CD8-positive, alpha-beta memory T cell (primary cell): Measurements from ENCODE around the gene CHRM4. TPM values are rescaled to one million over a fixed set of nuclear protein-coding genes. Genes with fewer than 3 reads are reported as not detected.
A peak's percentile ranks its signal among the peaks of the same experiment; 100 is the strongest.

Source experiments
- CTCF ChIA-PET: fragments of 350-600 bp; sonication (Branson Sonifier 250); formaldehyde crosslinking; loops from one replicate; lab custom pipeline; 2021; ENCODE audit warnings: antibody characterized with exemption; lab: Charles Lee
- POLR2A ChIA-PET: fragments of 350-600 bp; sonication (Branson Sonifier 250); formaldehyde crosslinking; loops from one replicate; lab custom pipeline; 2021; ENCODE audit warnings: antibody characterized with exemption; lab: Charles Lee
- DNase-seq, 5 donors: peaks; one replicate each; pipeline versions ENCODE4 v3.0.0 to v3.0.0-alpha.2; 2020 to 2022; ENCODE audit warnings: mixed read lengths in 1 of 5
- H3K27ac ChIP-seq: one replicate; pipeline ENCODE4 v1.7.0; 2013; ENCODE audit warnings: low read depth, mild to moderate bottlenecking, low read length, moderate library complexity
- H3K27me3 ChIP-seq: 2 replicates; pipeline ENCODE4 v1.7.0; 2013; ENCODE audit warnings: low read length, mild to moderate bottlenecking; ENCODE audit not compliant: insufficient read depth, poor library complexity, severe bottlenecking
- H3K36me3 ChIP-seq: 2 replicates; pipeline ENCODE4 v1.7.0; 2013; ENCODE audit warnings: mild to moderate bottlenecking, low read length, moderate library complexity; ENCODE audit not compliant: insufficient read depth
- H3K4me1 ChIP-seq: 2 replicates; pipeline ENCODE4 v1.7.0; 2013; ENCODE audit warnings: mild to moderate bottlenecking, low read length, moderate library complexity; ENCODE audit not compliant: insufficient read depth
- H3K4me3 ChIP-seq: 2 replicates; pipeline ENCODE4 v1.7.0; 2013; ENCODE audit warnings: mild to moderate bottlenecking, low read length
- H3K9me3 ChIP-seq: 2 replicates; pipeline ENCODE4 v1.7.0; 2013; ENCODE audit warnings: mild to moderate bottlenecking, low read length
- H3K27ac Mint-ChIP-seq, 8 donors: one replicate each; pipeline ENCODE4 v1.8.0; 2020 to 2021; ENCODE audit warnings: mixed read lengths in 8 of 8, mild to moderate bottlenecking in 6 of 8, inconsistent platforms in 3 of 8, moderate library complexity in 3 of 8
- H3K27me3 Mint-ChIP-seq, 2 donors: one replicate each; pipeline ENCODE4 v1.8.0; 2020 to 2021; ENCODE audit warnings: mixed read lengths in 2 of 2, mild to moderate bottlenecking in 1 of 2, moderate library complexity in 1 of 2
- H3K36me3 Mint-ChIP-seq, 3 donors: one replicate each; pipeline ENCODE4 v1.8.0; 2020 to 2021; ENCODE audit warnings: mixed read lengths in 3 of 3, inconsistent platforms in 1 of 3, mild to moderate bottlenecking in 1 of 3
- H3K4me1 Mint-ChIP-seq, 3 donors: one replicate each; pipeline ENCODE4 v1.8.0; 2020 to 2021; ENCODE audit warnings: mixed read lengths in 3 of 3, inconsistent platforms in 1 of 3, mild to moderate bottlenecking in 1 of 3
- H3K4me3 Mint-ChIP-seq, 7 donors: one replicate each; pipeline ENCODE4 v1.8.0; 2020 to 2021; ENCODE audit warnings: mixed read lengths in 7 of 7, mild to moderate bottlenecking in 6 of 7, moderate library complexity in 4 of 7, inconsistent platforms in 2 of 7
- H3K9me3 Mint-ChIP-seq, 5 donors: one replicate each; pipeline ENCODE4 v1.8.0; 2020 to 2022; ENCODE audit warnings: mixed read lengths in 5 of 5, mild to moderate bottlenecking in 3 of 5, moderate library complexity in 2 of 5, inconsistent platforms in 1 of 5
- polyA plus RNA-seq: library from polyadenylated mRNA; unstranded; fragments of 300-500 nt; fragmentation: Illumina TruSeq; gene quantifications from one replicate; pipeline ENCODE4 v1.2.3, GENCODE V29; 2021
- total RNA-seq, 2 experiments: library from RNA; stranded (reverse); gene quantifications; one replicate each; pipeline ENCODE4 v1.2.3, GENCODE V29; 2021

Gene CHRM4
- total and polyA plus RNA-seq, 3 experiments from 2014 or later = 0.63 TPM; not detected in 2

DNA sequence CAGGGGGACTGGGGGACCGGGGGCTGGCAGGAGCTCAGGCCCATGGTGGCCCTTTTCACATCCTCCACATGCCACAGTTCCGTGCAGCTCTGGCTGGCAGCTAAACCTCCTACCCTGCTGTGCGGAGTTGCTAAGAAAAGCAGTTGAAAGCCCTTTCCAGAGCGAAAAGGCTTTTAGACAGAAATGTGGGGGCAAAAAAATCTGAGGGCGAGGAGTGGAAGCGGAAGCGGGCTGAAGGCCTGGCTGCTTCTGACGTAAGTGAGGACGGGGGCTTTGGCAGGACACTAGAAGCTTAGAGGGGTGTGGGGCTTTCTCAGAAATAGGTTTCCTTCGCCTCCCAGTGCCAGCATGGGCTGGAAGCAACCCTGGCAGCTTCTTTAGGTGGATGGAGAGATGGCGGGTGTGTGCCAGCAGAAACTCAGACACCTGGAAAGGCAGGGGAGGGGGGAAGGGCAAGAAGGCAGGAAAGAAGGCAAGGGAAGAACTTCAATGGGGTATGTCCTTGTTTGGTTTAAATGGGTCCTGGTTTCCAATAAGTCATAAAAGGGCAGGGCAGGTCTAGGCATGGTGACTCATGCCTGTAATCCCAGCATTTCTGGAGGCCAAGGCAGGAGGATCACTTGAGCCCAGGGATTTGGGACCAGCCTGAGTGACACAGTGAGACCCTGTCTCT, 55.5 kb downstream of the CHRM4 start:
- H3K4me3 ChIP-seq = no peak overlapping the region
- Mint-ChIP-seq H3K36me3 (no peaks in the 10 kb centered on the region), H3K9me3 (peaks cover 0 to 2% (median 0%) of the 10 kb centered on the region in 5 donors), H3K4me3 (peak overlapping the region in 2 of 7 donors; percentile 37), H3K27me3 (peaks cover 20 to 32% of the 10 kb centered on the region in 2 donors), H3K4me1 (peaks cover 17 to 25% (median 19%) of the 10 kb centered on the region in 3 donors), H3K27ac (peak overlapping the region in 1 of 8 donors; percentile 7)
- DNase-seq = no peak
- H3K4me1 ChIP-seq = peaks cover 57% of the 10 kb centered on the region
- H3K27ac ChIP-seq = no peak overlapping the region
- ChIA-PET POLR2A (interaction anchor here (0.6 kb wide), 1 partner anchor 93 kb away, joined by 4 read pairs; no protein-coding TSS in a partner anchor), CTCF (no interaction called here)
- no peaks in the 10 kb centered on the region for H3K9me3 ChIP-seq
- H3K36me3 ChIP-seq = no peaks in the 10 kb centered on the region
- no peaks in the 10 kb centered on the region for H3K27me3 ChIP-seq

DNA sequence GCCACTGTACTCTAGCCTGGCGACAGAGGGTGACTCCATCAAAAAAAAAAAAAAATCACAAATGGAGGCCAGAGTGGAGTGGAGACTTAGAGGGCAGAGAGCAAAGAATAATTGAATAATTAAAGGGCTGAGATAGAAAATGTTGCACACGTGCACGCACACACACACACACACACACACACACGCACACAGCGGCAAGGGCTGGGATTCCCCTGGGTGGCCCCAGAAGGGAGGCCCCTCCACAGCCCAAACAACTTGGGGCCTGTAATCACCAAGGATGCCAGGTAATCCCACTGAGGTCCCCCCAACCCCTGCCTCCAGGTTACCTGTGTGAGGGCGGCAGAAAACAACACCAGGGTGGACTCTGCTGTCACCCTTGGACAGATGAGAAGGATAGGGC, 56.3 kb downstream of the CHRM4 start:
- CTCF ChIA-PET = interaction anchor here (2.2 to 3.2 kb wide), 2 partner anchors 17 to 27 kb away, joined by 5 to 16 read pairs; no protein-coding TSS in a partner anchor
- POLR2A ChIA-PET = no interaction called here

GRCh38 chr11:46334211-46334610, 57.4 kb downstream of the CHRM4 start:
- Histone ChIP-seq H3K36me3 (no peaks in the 10 kb centered on the region), H3K9me3 (no peaks in the 10 kb centered on the region), H3K27ac (no peak overlapping the region), H3K4me3 (peak overlapping the region; percentile 64), H3K27me3 (no peaks in the 10 kb centered on the region), H3K4me1 (peaks cover 70% of the 10 kb centered on the region)
- no peak for DNase-seq
- peaks cover 0 to 2% (median 0%) of the 10 kb centered on the region in 5 donors for H3K9me3 Mint-ChIP-seq
- ChIA-PET CTCF (interaction anchor here (2.2 to 8.6 kb wide), 4 partner anchors 10 to 28 kb away, joined by 5 to 67 read pairs (median 10); partner anchors contain the start of gene DGKZ), POLR2A (no interaction called here)
- no peaks in the 10 kb centered on the region for H3K36me3 Mint-ChIP-seq
- peak overlapping the region in 5 of 7 donors; percentile 76 to 80 (median 77) for H3K4me3 Mint-ChIP-seq
- no peak overlapping the region for H3K27ac Mint-ChIP-seq
- peaks cover 28 to 45% of the 10 kb centered on the region in 2 donors for H3K27me3 Mint-ChIP-seq
- peaks cover 29 to 41% (median 35%) of the 10 kb centered on the region in 3 donors for H3K4me1 Mint-ChIP-seq

More for the DNA sequence above, 56.3 kb downstream of the CHRM4 start:
- H3K4me1 ChIP-seq = peaks cover 65% of the 10 kb centered on the region
- no peaks in the 10 kb centered on the region for H3K36me3 ChIP-seq
- no peak overlapping the region for H3K4me3 Mint-ChIP-seq
- H3K36me3 Mint-ChIP-seq = no peaks in the 10 kb centered on the region
- peaks cover 24 to 32% (median 25%) of the 10 kb centered on the region in 3 donors for H3K4me1 Mint-ChIP-seq
- H3K27me3 Mint-ChIP-seq = peaks cover 20 to 39% of the 10 kb centered on the region in 2 donors
- H3K9me3 ChIP-seq = no peaks in the 10 kb centered on the region
- peaks cover 0 to 2% (median 0%) of the 10 kb centered on the region in 5 donors for H3K9me3 Mint-ChIP-seq
- H3K27me3 ChIP-seq = no peaks in the 10 kb centered on the region
- DNase-seq = no peak
- H3K4me3 ChIP-seq = no peak overlapping the region
- no peak overlapping the region for H3K27ac ChIP-seq
- H3K27ac Mint-ChIP-seq = no peak overlapping the region

Other genes with a start within 250 kb of the CHRM4 start
- gene CREB3L1, start 114.1 kb downstream of the CHRM4 start, total RNA-seq = not detected
- not detected for gene CREB3L1, start 114.1 kb downstream of the CHRM4 start, polyA plus RNA-seq
- 10 to 100 TPM; 85.8 to 87.2 TPM for gene DGKZ, start 44.3 kb downstream of the CHRM4 start, total RNA-seq
- gene DGKZ, start 44.3 kb downstream of the CHRM4 start, polyA plus RNA-seq = 87.4 TPM
- 1 to 10 TPM; 1.1 to 1.2 TPM for gene MDK, start 10.1 kb downstream of the CHRM4 start, total RNA-seq
- 0.97 TPM for gene MDK, start 10.1 kb downstream of the CHRM4 start, polyA plus RNA-seq
- 10 to 100 TPM; 31.3 to 33.3 TPM for gene AMBRA1, start 202.2 kb upstream of the CHRM4 start, total RNA-seq
- gene AMBRA1, start 202.2 kb upstream of the CHRM4 start, polyA plus RNA-seq = 13.6 TPM
- gene HARBI1, start 225.5 kb upstream of the CHRM4 start, total RNA-seq = 1 to 10 TPM; 4.6 to 5.3 TPM
- 12.9 TPM for gene HARBI1, start 225.5 kb upstream of the CHRM4 start, polyA plus RNA-seq
- 10 to 100 TPM; 67.9 to 69.6 TPM for gene ATG13, start 225.8 kb upstream of the CHRM4 start, total RNA-seq
- gene ATG13, start 225.8 kb upstream of the CHRM4 start, polyA plus RNA-seq = 81.6 TPM